Vagina (tissue), 2 donors: ENCODE data around the gene PNPLA3.

Experiments
- POLR2A ChIP-seq, 2 donors: fragments of 450-650 bp; IDR thresholded peaks; one replicate each; pipeline ENCODE4 v1.6.1; 2017; ENCODE audit warnings: antibody characterized with exemption in 2 of 2, mild to moderate bottlenecking in 2 of 2, moderate library complexity in 2 of 2
- POLR2AphosphoS5 ChIP-seq, 2 donors: sonication (generic); formaldehyde crosslinking; IDR thresholded peaks; one replicate each; pipeline ENCODE4 v1.9.0; 2017; ENCODE audit warnings: antibody characterized with exemption in 2 of 2, mild to moderate bottlenecking in 2 of 2, low read depth in 1 of 2; ENCODE audit not compliant: insufficient read depth in 1 of 2
- TF ChIP-seq, protein P1 (sequence below), 3 experiments: fragments of 450-650 bp in 2 of 3; fragments of 200-600 bp in 1 of 3; sonication (generic) in 1 of 3; IDR thresholded peaks; one replicate each; pipeline ENCODE4 v1.5.1; 2017 to 2019; ENCODE audit warnings: antibody characterized with exemption in 3 of 3, mild to moderate bottlenecking in 2 of 3, moderate library complexity in 2 of 3

DNA sequence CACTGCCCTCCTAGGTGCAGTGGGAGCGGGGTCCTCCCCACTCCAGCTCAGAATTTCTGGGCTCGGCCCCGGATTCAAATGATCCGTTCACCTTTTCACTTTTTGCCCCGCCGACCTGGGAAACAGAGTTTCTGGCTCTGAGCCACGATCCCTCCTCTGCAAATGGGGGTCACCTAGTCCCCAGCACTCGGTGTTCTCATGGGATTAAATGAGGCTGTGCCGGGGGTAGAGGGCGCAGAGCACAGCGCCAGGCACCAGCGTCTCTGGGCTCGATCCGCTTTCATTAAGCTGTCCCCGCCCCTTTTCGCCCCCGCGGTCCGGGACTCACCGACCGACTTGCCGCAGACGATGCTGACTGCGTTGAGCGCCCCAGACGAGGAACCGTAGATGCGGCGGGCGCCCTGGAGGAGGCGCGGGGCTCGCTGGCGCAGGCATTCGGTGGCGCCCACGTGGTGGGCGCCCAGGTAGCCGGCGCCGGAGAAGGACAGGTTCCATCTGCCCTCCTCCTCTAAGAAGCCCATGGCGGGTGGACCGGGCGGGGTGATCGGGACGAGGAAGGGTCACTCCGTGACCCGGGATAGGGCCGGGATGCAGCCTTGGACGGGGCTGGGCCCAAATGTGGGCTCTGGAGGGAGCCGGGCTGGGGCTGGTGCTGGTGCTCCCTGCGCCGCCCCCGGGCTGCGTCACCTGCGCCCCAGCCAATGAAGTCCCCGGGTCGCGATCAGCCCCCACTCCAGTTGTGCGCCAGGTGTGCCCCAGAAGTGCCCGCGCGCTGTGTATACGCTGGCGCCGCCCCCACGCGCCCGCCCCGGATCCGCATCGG lies 32.0 kb upstream of the PNPLA3 start, which contains the start of gene PNPLA5:
- TF ChIP-seq, protein P1, sequence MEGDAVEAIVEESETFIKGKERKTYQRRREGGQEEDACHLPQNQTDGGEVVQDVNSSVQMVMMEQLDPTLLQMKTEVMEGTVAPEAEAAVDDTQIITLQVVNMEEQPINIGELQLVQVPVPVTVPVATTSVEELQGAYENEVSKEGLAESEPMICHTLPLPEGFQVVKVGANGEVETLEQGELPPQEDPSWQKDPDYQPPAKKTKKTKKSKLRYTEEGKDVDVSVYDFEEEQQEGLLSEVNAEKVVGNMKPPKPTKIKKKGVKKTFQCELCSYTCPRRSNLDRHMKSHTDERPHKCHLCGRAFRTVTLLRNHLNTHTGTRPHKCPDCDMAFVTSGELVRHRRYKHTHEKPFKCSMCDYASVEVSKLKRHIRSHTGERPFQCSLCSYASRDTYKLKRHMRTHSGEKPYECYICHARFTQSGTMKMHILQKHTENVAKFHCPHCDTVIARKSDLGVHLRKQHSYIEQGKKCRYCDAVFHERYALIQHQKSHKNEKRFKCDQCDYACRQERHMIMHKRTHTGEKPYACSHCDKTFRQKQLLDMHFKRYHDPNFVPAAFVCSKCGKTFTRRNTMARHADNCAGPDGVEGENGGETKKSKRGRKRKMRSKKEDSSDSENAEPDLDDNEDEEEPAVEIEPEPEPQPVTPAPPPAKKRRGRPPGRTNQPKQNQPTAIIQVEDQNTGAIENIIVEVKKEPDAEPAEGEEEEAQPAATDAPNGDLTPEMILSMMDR (IDR thresholded peaks at IDR 0.05) = no peak
- no peak for TF ChIP-seq POLR2A (IDR thresholded peaks at IDR 0.05)
- TF ChIP-seq POLR2AphosphoS5 (IDR thresholded peaks at IDR 0.05; ENCODE audit: insufficient read depth in 1 of 2, low read depth in 1 of 2) = no peak
